ENCODE data around the gene ADAM19.

The ADAM19 gene

DNA sequence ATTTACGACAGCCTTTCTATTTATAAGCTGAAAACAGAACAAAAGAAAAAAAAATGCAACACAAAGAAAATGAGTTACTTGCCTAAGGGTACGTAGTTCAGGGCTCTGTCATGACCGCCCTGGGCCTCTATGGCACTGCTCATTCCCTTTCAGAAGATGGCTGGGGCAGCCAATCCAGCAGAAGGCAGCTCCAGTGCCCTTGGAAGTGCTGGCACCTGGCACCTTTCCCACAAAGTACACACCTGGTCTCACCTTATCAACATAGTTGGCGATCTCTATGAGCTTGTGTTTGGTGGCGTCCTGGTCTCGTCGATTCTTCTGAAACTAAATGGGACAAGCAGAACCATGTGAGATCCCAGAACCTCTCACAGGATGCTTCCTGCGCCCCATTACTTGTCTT is 62.4 kb downstream of the ADAM19 start:
- no peak for DNase-seq (ENCODE audit: low spot score)

- DNase-seq (ENCODE audit: low spot score): peak; percentile 75
Observed at GRCh38 chr5:157511651-157512644, 63.6 kb downstream of the ADAM19 start.

GRCh38 chr5:157510682-157511081 is 64.9 kb downstream of the ADAM19 start:
- no peak for DNase-seq (ENCODE audit: low spot score)

DNA sequence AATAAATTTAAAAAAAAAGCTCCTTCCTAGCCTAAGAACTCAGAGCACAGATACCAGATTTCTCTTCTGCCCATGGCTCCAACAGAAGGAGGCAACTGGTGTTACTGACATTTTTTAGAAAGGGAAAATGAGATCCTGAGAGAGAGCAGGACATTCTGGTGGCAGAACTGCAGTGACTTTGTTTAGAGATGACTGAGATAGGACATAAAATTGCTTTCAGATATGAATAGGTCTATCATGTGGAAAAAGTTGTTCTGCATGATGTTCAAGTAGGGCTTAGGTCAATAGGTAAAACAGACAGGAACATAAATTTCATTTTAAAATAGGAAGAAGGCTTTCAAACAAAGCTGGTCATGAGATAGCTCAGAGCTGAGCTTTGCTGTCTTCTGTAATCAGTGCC is 66.0 kb downstream of the ADAM19 start:
- DNase-seq (ENCODE audit: low spot score): no peak

- DNase-seq (ENCODE audit: low spot score): no peak
Observed at GRCh38 chr5:157509093-157509492, 66.5 kb downstream of the ADAM19 start.

GRCh38 chr5:157506981-157507780 is 68.4 kb downstream of the ADAM19 start:
- no peak for DNase-seq (ENCODE audit: low spot score)

- DNase-seq (ENCODE audit: low spot score): no peak
Observed at GRCh38 chr5:157506066-157506590, 69.4 kb downstream of the ADAM19 start.

DNA sequence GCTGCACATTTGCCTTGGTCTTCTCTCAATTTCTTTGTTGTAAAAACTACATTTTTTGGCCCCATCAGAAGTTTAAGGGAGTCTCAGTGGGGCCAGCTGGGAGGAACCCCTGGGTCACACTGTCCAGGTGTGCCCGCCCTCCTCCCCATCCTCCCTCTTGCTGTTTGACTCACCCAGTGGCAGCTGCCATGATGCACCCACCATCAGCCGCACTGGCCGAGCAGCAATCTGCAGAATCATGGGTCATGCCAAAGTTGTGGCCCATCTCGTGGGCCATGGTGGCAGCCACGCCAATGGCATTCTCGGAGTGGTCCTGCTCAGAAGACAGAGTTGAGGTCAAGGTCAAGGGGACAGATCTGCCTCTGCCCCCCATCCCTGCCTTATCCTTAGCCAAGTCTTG is 70.1 kb downstream of the ADAM19 start:
- DNase-seq (ENCODE audit: low spot score): no peak

DNA sequence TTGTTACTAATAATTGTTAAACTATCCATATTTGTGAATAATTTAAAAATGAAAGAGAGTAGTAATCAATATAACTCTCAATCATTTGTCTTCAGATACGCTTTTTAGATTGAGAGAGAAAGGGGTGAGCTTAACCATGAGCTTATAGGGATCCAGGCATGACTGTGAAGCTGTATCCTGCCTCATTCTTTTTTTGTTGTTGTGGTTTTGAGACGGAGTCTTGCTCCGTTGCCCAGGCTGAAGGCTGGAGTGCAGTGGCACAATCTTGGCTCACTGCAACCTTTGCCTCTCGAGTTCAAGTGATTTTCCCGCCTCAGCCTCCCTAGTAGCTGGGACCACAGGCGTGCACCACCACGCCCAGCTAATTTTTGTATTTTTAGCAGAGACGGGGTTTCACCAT is 71.5 kb downstream of the ADAM19 start:
- no peak for DNase-seq (ENCODE audit: low spot score)

DNA sequence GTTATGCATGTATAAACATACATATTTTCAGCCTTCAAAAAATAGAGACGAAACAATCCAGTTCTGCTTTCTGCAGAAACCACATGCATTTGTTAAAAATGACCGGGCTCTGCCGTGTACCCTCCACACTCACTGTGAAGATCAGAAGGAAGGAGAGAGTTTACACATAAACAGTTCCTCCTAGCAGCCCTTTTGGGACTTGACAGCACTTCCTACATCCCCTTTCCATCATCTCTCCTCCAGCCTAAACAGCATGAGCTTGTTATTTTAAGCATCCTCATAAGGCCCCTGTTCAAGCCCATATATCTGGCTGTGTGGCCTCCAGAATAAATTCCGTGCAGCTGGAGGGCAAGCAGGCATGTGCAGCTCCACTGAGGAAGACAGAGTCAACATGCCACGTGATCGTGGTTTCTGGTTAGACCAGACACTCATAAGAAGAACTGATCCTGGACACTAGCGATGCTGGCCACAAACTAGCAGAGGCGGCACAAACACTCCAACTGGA is 73.4 kb downstream of the ADAM19 start:
- DNase-seq (ENCODE audit: low spot score): no peak

DNA sequence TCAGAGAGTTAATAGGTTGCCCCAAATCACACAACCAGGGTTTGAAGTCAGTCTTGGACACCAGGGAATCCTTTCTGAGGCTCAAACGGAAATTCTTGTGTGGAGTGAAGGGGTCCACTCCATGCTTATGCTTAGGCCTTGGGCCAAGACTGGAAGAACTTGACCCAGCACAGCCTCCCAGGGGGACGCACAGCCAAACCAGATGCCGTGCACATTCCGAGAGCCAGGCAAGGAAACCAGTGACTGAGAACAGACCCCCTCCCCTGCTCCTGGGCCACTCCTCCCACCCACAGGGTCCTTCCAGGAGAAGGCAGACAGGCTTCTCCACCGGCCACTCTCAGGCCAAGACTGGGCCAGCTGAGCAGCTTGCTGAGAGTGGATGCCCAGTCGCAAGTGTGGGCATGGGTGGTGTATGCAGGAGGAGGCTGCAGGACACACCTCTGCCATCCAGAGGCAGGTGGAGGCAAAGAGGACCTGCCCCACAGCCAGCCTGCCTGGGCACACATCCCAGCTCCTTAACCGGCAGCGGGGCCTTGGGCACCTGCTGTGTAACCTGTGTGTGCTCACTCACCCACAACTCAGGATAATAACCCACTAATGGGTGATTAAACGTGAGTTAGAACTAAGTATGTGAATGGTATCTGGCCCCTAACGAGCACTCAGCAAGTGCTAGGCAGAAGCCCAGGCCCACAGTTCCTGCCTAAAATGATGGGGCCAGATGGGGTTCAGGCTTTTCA is 77.5 kb downstream of the ADAM19 start:
- no peak for DNase-seq (ENCODE audit: low spot score)

DNA sequence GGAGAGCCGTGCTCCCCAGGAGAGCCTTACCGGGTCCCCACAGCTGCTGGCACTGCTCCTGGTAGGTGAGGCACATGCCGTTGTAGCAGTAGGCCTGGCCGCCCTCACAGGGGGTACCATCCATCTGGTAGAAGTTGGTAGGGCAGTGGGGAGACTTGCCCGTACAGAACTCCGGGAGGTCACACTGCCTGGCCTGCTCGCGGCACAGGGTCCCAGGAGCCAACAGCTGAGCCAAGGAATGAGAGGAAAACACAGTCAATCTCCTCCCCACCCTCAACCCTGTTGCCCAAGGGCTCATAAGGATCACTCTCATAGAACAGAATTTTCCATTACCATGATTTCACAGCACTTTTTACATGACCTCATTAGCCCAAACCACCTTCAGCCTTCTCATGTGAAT is 78.7 kb downstream of the ADAM19 start:
- no peak for DNase-seq (ENCODE audit: low spot score)

GRCh38 chr5:157494178-157494832 is 81.3 kb downstream of the ADAM19 start:
- no peak for DNase-seq (ENCODE audit: low spot score)

GRCh38 chr5:157492886-157493285 is 82.7 kb downstream of the ADAM19 start:
- no peak for DNase-seq (ENCODE audit: low spot score)

GRCh38 chr5:157491471-157491995 is 84.0 kb downstream of the ADAM19 start:
- DNase-seq (ENCODE audit: low spot score): no peak

GRCh38 chr5:157487358-157487757 is 88.2 kb downstream of the ADAM19 start:
- DNase-seq (ENCODE audit: low spot score): no peak

- no peak for DNase-seq (ENCODE audit: low spot score)
Observed at GRCh38 chr5:157486861-157487260, 88.7 kb downstream of the ADAM19 start.

DNA sequence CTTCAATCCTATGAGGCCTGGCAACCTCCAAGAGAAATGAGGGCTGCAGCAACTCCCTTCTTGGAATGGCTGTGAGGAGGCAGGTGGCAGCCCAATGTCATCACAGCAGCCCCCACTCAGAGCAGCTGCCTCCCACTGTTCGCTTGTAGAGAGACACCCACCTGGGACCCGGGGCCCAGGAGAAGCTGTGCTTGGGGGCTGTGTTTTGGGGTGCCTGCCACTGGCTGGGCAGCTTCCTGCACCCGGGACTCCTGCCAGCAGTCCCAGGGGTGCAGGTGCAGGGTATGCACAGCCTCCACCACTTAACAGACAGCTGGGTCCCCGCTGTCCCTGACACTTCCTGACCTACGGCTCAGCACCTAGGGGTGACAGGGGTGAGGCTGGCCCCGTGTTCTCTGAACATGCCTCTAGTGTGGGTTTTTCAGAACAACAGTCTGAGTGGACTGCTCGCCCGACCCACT is 89.3 kb downstream of the ADAM19 start:
- DNase-seq (ENCODE audit: low spot score): no peak

- no peak for DNase-seq (ENCODE audit: low spot score)
Observed at GRCh38 chr5:157485811-157486210, 89.8 kb downstream of the ADAM19 start.

DNA sequence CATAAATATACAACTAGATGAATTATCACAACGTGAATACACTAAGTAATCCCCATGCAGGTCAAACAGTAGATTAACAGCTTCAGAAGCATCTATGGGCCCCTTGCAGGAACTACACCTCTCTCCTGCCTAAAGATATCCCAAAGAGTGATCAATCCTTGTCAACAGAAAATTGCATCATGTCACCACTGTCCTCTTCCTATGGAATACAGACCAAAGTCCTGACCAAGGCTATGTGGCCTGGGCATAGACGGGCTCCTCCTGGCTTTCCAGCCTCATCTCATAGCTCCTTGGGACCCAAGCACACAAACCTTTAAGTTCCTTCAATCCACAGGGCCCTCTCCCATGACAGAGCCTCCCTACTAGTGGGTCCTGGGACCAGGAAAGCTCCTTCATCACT is 90.2 kb downstream of the ADAM19 start:
- no peak for DNase-seq (ENCODE audit: low spot score)

DNA sequence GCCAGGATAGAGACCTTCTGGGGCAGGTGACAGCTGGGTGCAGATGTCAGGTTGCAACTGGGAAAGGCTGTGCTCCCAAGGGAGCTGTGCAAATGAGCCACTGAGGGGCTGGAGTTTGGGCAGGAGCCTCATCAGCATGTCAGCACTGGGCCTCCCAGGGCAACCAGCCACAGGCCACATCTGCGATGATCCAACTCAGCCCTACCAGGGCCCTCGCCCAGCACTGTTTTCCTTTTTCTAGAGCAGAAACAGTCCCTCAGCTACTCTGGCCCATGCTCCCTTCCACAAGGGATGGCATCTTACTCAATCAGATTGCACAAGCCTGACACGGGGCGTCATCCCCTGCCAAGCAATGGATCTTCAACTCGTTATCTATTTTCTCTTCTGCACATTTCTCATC is 90.8 kb downstream of the ADAM19 start:
- DNase-seq (ENCODE audit: low spot score): no peak

All from left forelimb (tissue), 1 donor.